GM19395 (cell line): Measurements from ENCODE around the gene HOPX.
"Not testable (repeated sequence)": the region's sequence is repeated elsewhere in the genome, so short reads cannot be mapped to it uniquely, and the experiment has no call there.

Experiments used
- ATAC-seq: cut with Tn5 transposase; IDR thresholded peaks from one replicate; pipeline ENCODE4 v1.9.1; 2021; ENCODE audit warnings: mild to moderate bottlenecking, moderate library complexity; ENCODE audit not compliant: unreplicated experiment

HOPX gene

GRCh38 chr4:56655627-56656345, 25.3 kb downstream of the HOPX start:
- no peak for ATAC-seq

GRCh38 chr4:56655209-56655626, 25.9 kb downstream of the HOPX start:
- no peak for ATAC-seq

- ATAC-seq: no peak
Observed at GRCh38 chr4:56654238-56654632, 26.9 kb downstream of the HOPX start.

GRCh38 chr4:56653461-56654237, 27.4 kb downstream of the HOPX start:
- ATAC-seq: no peak

GRCh38 chr4:56652196-56652595, 28.9 kb downstream of the HOPX start:
- no peak for ATAC-seq

- ATAC-seq: no peak
Observed at GRCh38 chr4:56651056-56651350, 30.1 kb downstream of the HOPX start.

- no peak for ATAC-seq
Observed at GRCh38 chr4:56650262-56651055, 30.6 kb downstream of the HOPX start.

GRCh38 chr4:56649445-56650261, 31.4 kb downstream of the HOPX start:
- ATAC-seq: no peak

GRCh38 chr4:56648824-56649151, 32.3 kb downstream of the HOPX start:
- ATAC-seq: no peak

GRCh38 chr4:56648021-56648823, 32.9 kb downstream of the HOPX start:
- no peak for ATAC-seq

GRCh38 chr4:56646341-56646740, 34.8 kb downstream of the HOPX start:
- no peak for ATAC-seq

GRCh38 chr4:56643596-56643995, 37.5 kb downstream of the HOPX start:
- no peak for ATAC-seq

- ATAC-seq: no peak
Observed at GRCh38 chr4:56641494-56642051, 39.5 kb downstream of the HOPX start.

- no peak for ATAC-seq
Observed at GRCh38 chr4:56640621-56641493, 40.2 kb downstream of the HOPX start.

- ATAC-seq: no peak
Observed at GRCh38 chr4:56637791-56638190, 43.3 kb downstream of the HOPX start.

- no peak for ATAC-seq
Observed at GRCh38 chr4:56637154-56637553, 43.9 kb downstream of the HOPX start.

- ATAC-seq: not testable (repeated sequence)
Observed at GRCh38 chr4:56634954-56635353, 46.1 kb downstream of the HOPX start.

- ATAC-seq: no peak
Observed at GRCh38 chr4:56633486-56633885, 47.6 kb downstream of the HOPX start.
